ENCODE data around the gene SPIRE2.

GRCh38 chr16:89848974-89849373 is 20.7 kb downstream of the SPIRE2 start:
- TF ChIP-seq, protein P1, sequence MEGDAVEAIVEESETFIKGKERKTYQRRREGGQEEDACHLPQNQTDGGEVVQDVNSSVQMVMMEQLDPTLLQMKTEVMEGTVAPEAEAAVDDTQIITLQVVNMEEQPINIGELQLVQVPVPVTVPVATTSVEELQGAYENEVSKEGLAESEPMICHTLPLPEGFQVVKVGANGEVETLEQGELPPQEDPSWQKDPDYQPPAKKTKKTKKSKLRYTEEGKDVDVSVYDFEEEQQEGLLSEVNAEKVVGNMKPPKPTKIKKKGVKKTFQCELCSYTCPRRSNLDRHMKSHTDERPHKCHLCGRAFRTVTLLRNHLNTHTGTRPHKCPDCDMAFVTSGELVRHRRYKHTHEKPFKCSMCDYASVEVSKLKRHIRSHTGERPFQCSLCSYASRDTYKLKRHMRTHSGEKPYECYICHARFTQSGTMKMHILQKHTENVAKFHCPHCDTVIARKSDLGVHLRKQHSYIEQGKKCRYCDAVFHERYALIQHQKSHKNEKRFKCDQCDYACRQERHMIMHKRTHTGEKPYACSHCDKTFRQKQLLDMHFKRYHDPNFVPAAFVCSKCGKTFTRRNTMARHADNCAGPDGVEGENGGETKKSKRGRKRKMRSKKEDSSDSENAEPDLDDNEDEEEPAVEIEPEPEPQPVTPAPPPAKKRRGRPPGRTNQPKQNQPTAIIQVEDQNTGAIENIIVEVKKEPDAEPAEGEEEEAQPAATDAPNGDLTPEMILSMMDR (IDR thresholded peaks at IDR 0.05): no peak
- TF ChIP-seq POLR2A (IDR thresholded peaks at IDR 0.05): no peak
